ENCODE results near the gene CRKL.

Gene CRKL

DNA sequence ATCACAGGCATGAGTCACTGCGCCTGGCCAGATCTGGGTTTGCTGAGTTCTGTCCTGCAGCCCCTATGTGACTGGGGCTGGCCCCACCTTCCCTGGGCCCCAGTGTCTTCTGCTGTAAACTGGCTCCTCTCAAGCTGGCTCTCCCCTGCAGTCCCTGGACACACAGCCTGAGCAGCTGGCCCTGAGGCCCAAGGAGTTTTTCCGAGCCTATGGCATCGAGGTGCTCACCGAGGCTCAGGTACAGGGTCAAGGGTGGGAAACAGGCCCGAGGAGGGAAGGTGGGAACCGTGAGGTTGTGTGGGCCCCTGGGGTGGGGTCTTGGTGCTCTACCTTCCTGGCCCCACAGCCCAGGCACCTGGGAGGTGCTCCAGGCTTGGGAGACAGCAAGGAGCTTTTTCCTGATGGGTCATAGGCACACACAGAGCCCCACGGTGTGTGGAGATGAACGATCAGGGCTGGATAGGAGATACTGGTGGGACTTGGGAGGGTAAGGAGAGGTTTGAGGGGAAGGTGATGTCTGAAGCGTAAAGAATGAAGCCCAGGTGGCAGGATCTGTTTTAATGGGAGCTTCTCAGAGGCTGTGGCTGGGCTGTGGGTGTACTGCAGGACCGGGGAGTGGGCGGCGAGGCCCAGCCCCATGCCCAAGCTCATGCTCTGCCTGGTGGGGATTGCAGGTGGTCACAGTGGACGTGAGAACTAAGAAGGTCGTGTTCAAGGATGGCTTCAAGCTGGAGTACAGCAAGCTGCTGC is 58.5 kb downstream of the CRKL start:
- ChIA-PET POLR2A (interaction anchor here (1.4 kb wide), 1 partner anchor 26 kb away, joined by 8 read pairs; the partner anchor contains the start of gene THAP7), CTCF (no interaction called here)
- no peak for DNase-seq (ENCODE audit: extremely low spot score)
- TF ChIP-seq BHLHE40 (IDR thresholded peaks at IDR 0.05; ENCODE audit: borderline replicate concordance) (no peak), NFRKB (IDR thresholded peaks at IDR 0.05) (no peak), PKNOX1 (IDR thresholded peaks at IDR 0.05) (no peak), FOXK2 (IDR thresholded peaks at IDR 0.05) (no peak), L3MBTL2 (conservative IDR thresholded peaks at IDR 0.05) (no peak), CTBP1 (IDR thresholded peaks at IDR 0.05; ENCODE audit: borderline replicate concordance) (no peak), FOXM1 (IDR thresholded peaks at IDR 0.05; ENCODE audit: borderline replicate concordance) (no peak), SUZ12 (IDR thresholded peaks at IDR 0.05) (no peak), LEF1 (IDR thresholded peaks at IDR 0.05; ENCODE audit: borderline replicate concordance) (no peak), HDGF (IDR thresholded peaks at IDR 0.05; ENCODE audit: borderline replicate concordance) (no peak), FOXA1 (IDR thresholded peaks at IDR 0.05) (no peak), ELF4 (IDR thresholded peaks at IDR 0.05) (no peak), ZNF384 (IDR thresholded peaks at IDR 0.05) (no peak), TARDBP (IDR thresholded peaks at IDR 0.05) (no peak), SP1 (IDR thresholded peaks at IDR 0.05) (no peak), ARNT (IDR thresholded peaks at IDR 0.05) (no peak)

GRCh38 chr22:20976291-20976877 is 59.2 kb downstream of the CRKL start:
- ChIA-PET POLR2A (interaction anchor here (1.0 kb wide), 1 partner anchor 22 kb away, joined by 4 read pairs; no protein-coding TSS in a partner anchor), CTCF (no interaction called here)
- TF ChIP-seq HDGF (IDR thresholded peaks at IDR 0.05; ENCODE audit: borderline replicate concordance) (no peak), ELF4 (IDR thresholded peaks at IDR 0.05) (no peak), NFRKB (IDR thresholded peaks at IDR 0.05) (no peak), SP1 (IDR thresholded peaks at IDR 0.05) (no peak), ZNF384 (IDR thresholded peaks at IDR 0.05) (no peak), LEF1 (IDR thresholded peaks at IDR 0.05; ENCODE audit: borderline replicate concordance) (no peak), FOXK2 (IDR thresholded peaks at IDR 0.05) (no peak), PKNOX1 (IDR thresholded peaks at IDR 0.05) (no peak), ARNT (IDR thresholded peaks at IDR 0.05) (no peak), CTBP1 (IDR thresholded peaks at IDR 0.05; ENCODE audit: borderline replicate concordance) (no peak), FOXA1 (IDR thresholded peaks at IDR 0.05) (no peak)
- no peak for DNase-seq (ENCODE audit: extremely low spot score)

- POLR2A ChIA-PET = interaction anchor here (1.0 kb wide), 1 partner anchor 22 kb away, joined by 4 read pairs; no protein-coding TSS in a partner anchor
- DNase-seq (ENCODE audit: extremely low spot score) = no peak
- CTCF ChIA-PET = no interaction called here
- no peak for TF ChIP-seq NFRKB (IDR thresholded peaks at IDR 0.05)
Observed at GRCh38 chr22:20977019-20977418, 59.8 kb downstream of the CRKL start.

GRCh38 chr22:20977516-20978170 is 60.4 kb downstream of the CRKL start:
- ChIA-PET CTCF (no interaction called here), POLR2A (no interaction called here)
- DNase-seq (ENCODE audit: extremely low spot score) = no peak
- no peak for TF ChIP-seq NFRKB (IDR thresholded peaks at IDR 0.05)
- TF ChIP-seq SUZ12 (IDR thresholded peaks at IDR 0.05) = no peak
- no peak for TF ChIP-seq L3MBTL2 (conservative IDR thresholded peaks at IDR 0.05)
- no peak for TF ChIP-seq ARNT (IDR thresholded peaks at IDR 0.05)
- no peak for TF ChIP-seq HDGF (IDR thresholded peaks at IDR 0.05; ENCODE audit: borderline replicate concordance)
- no peak for TF ChIP-seq ZNF384 (IDR thresholded peaks at IDR 0.05)
- TF ChIP-seq FOXA1 (IDR thresholded peaks at IDR 0.05) = no peak
- TF ChIP-seq SP1 (IDR thresholded peaks at IDR 0.05) = no peak
- no peak for TF ChIP-seq LEF1 (IDR thresholded peaks at IDR 0.05; ENCODE audit: borderline replicate concordance)
- no peak for TF ChIP-seq CTBP1 (IDR thresholded peaks at IDR 0.05; ENCODE audit: borderline replicate concordance)
- no peak for TF ChIP-seq BHLHE40 (IDR thresholded peaks at IDR 0.05; ENCODE audit: borderline replicate concordance)
- no peak for TF ChIP-seq FOXM1 (IDR thresholded peaks at IDR 0.05; ENCODE audit: borderline replicate concordance)
- TF ChIP-seq ELF4 (IDR thresholded peaks at IDR 0.05) = no peak
- no peak for TF ChIP-seq FOXK2 (IDR thresholded peaks at IDR 0.05)
- TF ChIP-seq TARDBP (IDR thresholded peaks at IDR 0.05) = no peak
- TF ChIP-seq PKNOX1 (IDR thresholded peaks at IDR 0.05) = no peak

DNA sequence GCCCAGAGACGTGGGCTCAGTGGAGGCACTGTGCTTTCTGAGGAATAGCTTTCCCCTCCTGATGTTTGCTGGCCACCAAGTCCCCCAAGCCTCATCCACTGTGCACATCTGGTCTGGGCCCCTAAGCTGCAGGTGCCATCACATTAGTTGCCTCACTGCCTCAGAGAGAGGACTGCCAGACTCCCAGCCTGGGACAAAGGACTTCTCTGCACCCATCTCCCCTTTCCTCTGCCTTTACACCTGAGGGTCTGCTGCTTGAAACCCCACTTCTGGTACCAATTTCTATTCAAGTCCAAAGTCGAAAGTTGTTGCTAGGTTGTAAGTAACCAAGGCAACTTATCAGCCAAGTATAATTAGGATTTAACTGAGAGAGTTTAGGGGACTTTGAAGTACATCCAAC is 61.2 kb downstream of the CRKL start:
- DNase-seq (ENCODE audit: extremely low spot score) = no peak
- TF ChIP-seq SP1 (IDR thresholded peaks at IDR 0.05) (no peak), HDGF (IDR thresholded peaks at IDR 0.05; ENCODE audit: borderline replicate concordance) (no peak), ARNT (IDR thresholded peaks at IDR 0.05) (no peak), ZNF384 (IDR thresholded peaks at IDR 0.05) (no peak), CTBP1 (IDR thresholded peaks at IDR 0.05; ENCODE audit: borderline replicate concordance) (no peak), ELF4 (IDR thresholded peaks at IDR 0.05) (no peak), LEF1 (IDR thresholded peaks at IDR 0.05; ENCODE audit: borderline replicate concordance) (no peak), SUZ12 (IDR thresholded peaks at IDR 0.05) (no peak), PKNOX1 (IDR thresholded peaks at IDR 0.05) (no peak), L3MBTL2 (conservative IDR thresholded peaks at IDR 0.05) (no peak)
- POLR2A ChIA-PET = no interaction called here
- CTCF ChIA-PET = no interaction called here

Data from HEK293T (cell line).